Gastrocnemius medialis (tissue), 4 donors: Measurements from ENCODE around the gene SUDS3.

Experiments
- POLR2A ChIP-seq, 2 donors: fragments of 450-650 bp; IDR thresholded peaks; one replicate each; pipeline ENCODE4 v1.6.1; 2017; ENCODE audit warnings: antibody characterized with exemption in 2 of 2, mild to moderate bottlenecking in 2 of 2, moderate library complexity in 2 of 2
- TF ChIP-seq, protein P1 (sequence below), 5 experiments: fragments of 450-650 bp in 3 of 5; fragments of 200-600 bp in 2 of 5; sonication (generic) in 2 of 5; IDR thresholded peaks in 4 of 5; conservative IDR thresholded peaks in 1 of 5; 1 replicate in 4 of 5; 2 replicates in 1 of 5; pipeline ENCODE4 v1.5.1; 2016 to 2019; ENCODE audit warnings: antibody characterized with exemption in 5 of 5, mild to moderate bottlenecking in 3 of 5, moderate library complexity in 3 of 5

DNA sequence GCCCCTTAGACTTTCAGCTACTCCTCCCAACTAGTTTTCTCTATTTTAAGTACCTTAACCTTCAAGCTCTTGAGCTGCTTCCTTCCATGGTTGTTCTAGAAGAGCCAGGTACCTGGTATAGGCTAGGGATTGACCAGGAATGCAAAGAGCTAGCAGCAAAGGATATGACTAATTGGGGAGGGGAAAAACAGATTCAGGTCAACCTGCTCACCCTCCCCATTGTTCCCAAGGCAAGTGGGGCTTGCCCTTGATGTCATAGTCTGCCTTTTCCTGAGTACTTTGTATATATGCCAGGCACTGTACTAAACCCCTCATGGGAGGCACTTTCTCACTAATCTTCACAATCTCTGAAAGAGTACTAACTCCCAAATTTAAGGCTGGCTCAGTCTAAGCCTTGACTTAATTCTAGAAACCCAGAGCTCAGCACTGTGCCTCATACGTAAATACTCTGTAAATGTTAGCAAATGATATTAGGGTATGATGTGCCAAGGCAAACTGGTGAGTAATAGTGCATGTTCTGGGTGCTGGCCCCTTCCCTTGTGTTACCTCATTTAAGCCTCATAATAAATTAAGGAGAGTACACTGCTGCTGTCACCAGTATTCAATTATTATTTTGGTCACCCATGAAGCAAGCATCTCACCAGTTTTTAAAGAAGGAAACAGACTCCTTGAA is 42.2 kb downstream of the SUDS3 start:
- TF ChIP-seq, protein P1, sequence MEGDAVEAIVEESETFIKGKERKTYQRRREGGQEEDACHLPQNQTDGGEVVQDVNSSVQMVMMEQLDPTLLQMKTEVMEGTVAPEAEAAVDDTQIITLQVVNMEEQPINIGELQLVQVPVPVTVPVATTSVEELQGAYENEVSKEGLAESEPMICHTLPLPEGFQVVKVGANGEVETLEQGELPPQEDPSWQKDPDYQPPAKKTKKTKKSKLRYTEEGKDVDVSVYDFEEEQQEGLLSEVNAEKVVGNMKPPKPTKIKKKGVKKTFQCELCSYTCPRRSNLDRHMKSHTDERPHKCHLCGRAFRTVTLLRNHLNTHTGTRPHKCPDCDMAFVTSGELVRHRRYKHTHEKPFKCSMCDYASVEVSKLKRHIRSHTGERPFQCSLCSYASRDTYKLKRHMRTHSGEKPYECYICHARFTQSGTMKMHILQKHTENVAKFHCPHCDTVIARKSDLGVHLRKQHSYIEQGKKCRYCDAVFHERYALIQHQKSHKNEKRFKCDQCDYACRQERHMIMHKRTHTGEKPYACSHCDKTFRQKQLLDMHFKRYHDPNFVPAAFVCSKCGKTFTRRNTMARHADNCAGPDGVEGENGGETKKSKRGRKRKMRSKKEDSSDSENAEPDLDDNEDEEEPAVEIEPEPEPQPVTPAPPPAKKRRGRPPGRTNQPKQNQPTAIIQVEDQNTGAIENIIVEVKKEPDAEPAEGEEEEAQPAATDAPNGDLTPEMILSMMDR (IDR thresholded peaks at IDR 0.05 in 4 of 5, conservative IDR thresholded peaks at IDR 0.05 in 1 of 5) = no peak
- no peak for TF ChIP-seq POLR2A (IDR thresholded peaks at IDR 0.05)
